A673 (cell line): Measurements from ENCODE around the gene KLHDC1. TPM values are rescaled to one million over a fixed set of nuclear protein-coding genes. Genes with fewer than 3 reads are reported as not detected.
A peak's percentile ranks its signal among the peaks of the same experiment; 100 is the strongest.
"Not testable (repeated sequence)": the region's sequence is repeated elsewhere in the genome, so short reads cannot be mapped to it uniquely, and the experiment has no call there.

Source experiments
- BruUV-seq: library from RNA; stranded (reverse); fragments of 400-500 nt; replicated peaks from 2 replicates; lab custom pipeline; 2021; lab: Mats Ljungman, UMichigan
- CTCF ChIA-PET: fragments of 300-600 bp; sonication (Branson Sonifier 250); formaldehyde crosslinking; loops from one replicate; lab custom pipeline; 2022; ENCODE audit warnings: antibody characterized with exemption; lab: Charles Lee
- POLR2A ChIA-PET: fragments of 300-600 bp; sonication (Branson Sonifier 250); formaldehyde crosslinking; loops from one replicate; lab custom pipeline; 2022; ENCODE audit warnings: antibody characterized with exemption; ENCODE audit not compliant: low non-redundant PET; lab: Charles Lee
- DNase-seq: peaks from one replicate; pipeline ENCODE4 v3.0.0-alpha.2; 2015; ENCODE audit warnings: low spot score
- H3K27ac ChIP-seq: fragments of 200-600 bp; sonication (generic); 2 replicates; pipeline ENCODE4 v1.5.1; 2016; ENCODE audit warnings: mixed run types, low read depth, mild to moderate bottlenecking, mixed read lengths, antibody characterized with exemption, low read length; ENCODE audit not compliant: poor library complexity, severe bottlenecking
- H3K27me3 ChIP-seq: fragments of 200-600 bp; sonication (generic); replicated peaks from 2 replicates; pipeline ENCODE4 v1.6.1; 2017; ENCODE audit warnings: mixed run types, low read depth, mild to moderate bottlenecking, mixed read lengths, antibody characterized with exemption, low read length; ENCODE audit not compliant: insufficient read depth, poor library complexity
- H3K36me3 ChIP-seq: fragments of 200-600 bp; sonication (generic); 2 replicates; pipeline ENCODE4 v1.6.1; 2016; ENCODE audit warnings: mixed run types, mild to moderate bottlenecking, mixed read lengths, antibody characterized with exemption, low read length; ENCODE audit not compliant: insufficient read depth, poor library complexity, severe bottlenecking
- H3K4me1 ChIP-seq: fragments of 200-600 bp; sonication (generic); 2 replicates; pipeline ENCODE4 v1.6.1; 2017; ENCODE audit warnings: mixed run types, mild to moderate bottlenecking, mixed read lengths, antibody characterized with exemption, low read length; ENCODE audit not compliant: insufficient read depth, poor library complexity, severe bottlenecking
- H3K4me3 ChIP-seq: fragments of 200-600 bp; sonication (generic); 2 replicates; pipeline ENCODE4 v1.5.1; 2016; ENCODE audit warnings: low read depth, mixed run types, mild to moderate bottlenecking, mixed read lengths, low read length; ENCODE audit not compliant: poor library complexity, severe bottlenecking
- H3K9me3 ChIP-seq: fragments of 200-600 bp; sonication (generic); 2 replicates; pipeline ENCODE4 v1.6.1; 2016; ENCODE audit warnings: mixed run types, low read depth, mild to moderate bottlenecking, mixed read lengths, antibody characterized with exemption, low read length; ENCODE audit not compliant: poor library complexity, severe bottlenecking
- EZH2 ChIP-seq: fragments of 200-600 bp; sonication (generic); IDR thresholded peaks from 2 replicates; pipeline ENCODE4 v1.6.1; 2017; ENCODE audit warnings: borderline replicate concordance, low read depth, mild to moderate bottlenecking, mixed read lengths, antibody characterized with exemption, low read length; ENCODE audit not compliant: poor library complexity, severe bottlenecking
- intact Hi-C: fragments of 100-400 bp; cut with micrococcal nuclease; formaldehyde crosslinking; loops from one replicate; pipeline ENCODE4 v1.10.0; 2022; ENCODE audit not compliant: unreplicated experiment
- total RNA-seq: library from RNA; stranded (reverse); gene quantifications from 2 replicates; pipeline ENCODE4 v1.2.3, GENCODE V29; 2021
- TF ChIP-seq, protein P1 (sequence below): fragments of 300-800, 200-600 bp; sonication (generic); conservative IDR thresholded peaks from 2 replicates; pipeline ENCODE4 v1.5.1; 2017; ENCODE audit warnings: low read depth, mild to moderate bottlenecking, antibody characterized with exemption, low read length, moderate library complexity, mixed read lengths

The KLHDC1 gene
- total RNA-seq, 1 experiment from 2014 or later = 1.3 TPM

DNA sequence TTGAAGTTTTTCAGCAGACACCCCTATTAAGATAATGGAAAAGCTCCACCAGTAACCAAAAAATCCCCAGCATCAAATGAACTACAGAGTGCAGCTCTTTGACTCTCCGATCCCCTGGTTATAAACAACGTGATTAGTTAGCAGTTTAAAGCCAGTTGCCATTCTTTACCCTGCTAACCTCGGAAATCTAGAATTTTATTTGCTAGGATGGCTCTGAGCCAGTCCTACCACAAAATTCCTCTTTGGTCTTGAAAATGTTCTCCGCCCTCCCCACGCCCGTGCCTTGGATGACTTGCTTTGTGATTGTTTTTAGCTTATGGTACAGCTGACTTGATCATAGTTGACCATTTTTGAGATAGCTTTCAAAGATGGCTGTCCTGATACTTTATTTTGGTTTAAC is 76.3 kb downstream of the KLHDC1 start:
- intact Hi-C loops = loop anchor here (2.0 kb wide), 2 partner anchors 76 to 134 kb away; partner anchors contain the start of genes DNAAF2 and KLHDC1
- Histone ChIP-seq H3K27me3 (no peaks in the 10 kb centered on the region), H3K9me3 (no peaks in the 10 kb centered on the region), H3K4me3 (peak overlapping the region; percentile 99), H3K27ac (peak overlapping the region; percentile 98), H3K4me1 (no peaks in the 10 kb centered on the region), H3K36me3 (peaks cover 4% of the 10 kb centered on the region)
- CTCF ChIA-PET = interaction anchor here (1.2 kb wide), 1 partner anchor 135 kb away, joined by 3 read pairs; no protein-coding TSS in a partner anchor
- no peak for DNase-seq
- TF ChIP-seq, protein P1, sequence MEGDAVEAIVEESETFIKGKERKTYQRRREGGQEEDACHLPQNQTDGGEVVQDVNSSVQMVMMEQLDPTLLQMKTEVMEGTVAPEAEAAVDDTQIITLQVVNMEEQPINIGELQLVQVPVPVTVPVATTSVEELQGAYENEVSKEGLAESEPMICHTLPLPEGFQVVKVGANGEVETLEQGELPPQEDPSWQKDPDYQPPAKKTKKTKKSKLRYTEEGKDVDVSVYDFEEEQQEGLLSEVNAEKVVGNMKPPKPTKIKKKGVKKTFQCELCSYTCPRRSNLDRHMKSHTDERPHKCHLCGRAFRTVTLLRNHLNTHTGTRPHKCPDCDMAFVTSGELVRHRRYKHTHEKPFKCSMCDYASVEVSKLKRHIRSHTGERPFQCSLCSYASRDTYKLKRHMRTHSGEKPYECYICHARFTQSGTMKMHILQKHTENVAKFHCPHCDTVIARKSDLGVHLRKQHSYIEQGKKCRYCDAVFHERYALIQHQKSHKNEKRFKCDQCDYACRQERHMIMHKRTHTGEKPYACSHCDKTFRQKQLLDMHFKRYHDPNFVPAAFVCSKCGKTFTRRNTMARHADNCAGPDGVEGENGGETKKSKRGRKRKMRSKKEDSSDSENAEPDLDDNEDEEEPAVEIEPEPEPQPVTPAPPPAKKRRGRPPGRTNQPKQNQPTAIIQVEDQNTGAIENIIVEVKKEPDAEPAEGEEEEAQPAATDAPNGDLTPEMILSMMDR = no peak
- TF ChIP-seq EZH2 = no peak
- POLR2A ChIA-PET = interaction anchor here (0.6 kb wide), 1 partner anchor 34 kb away, joined by 3 read pairs; no protein-coding TSS in a partner anchor
- TSS peak; percentile 60 for BruUV-seq

DNA sequence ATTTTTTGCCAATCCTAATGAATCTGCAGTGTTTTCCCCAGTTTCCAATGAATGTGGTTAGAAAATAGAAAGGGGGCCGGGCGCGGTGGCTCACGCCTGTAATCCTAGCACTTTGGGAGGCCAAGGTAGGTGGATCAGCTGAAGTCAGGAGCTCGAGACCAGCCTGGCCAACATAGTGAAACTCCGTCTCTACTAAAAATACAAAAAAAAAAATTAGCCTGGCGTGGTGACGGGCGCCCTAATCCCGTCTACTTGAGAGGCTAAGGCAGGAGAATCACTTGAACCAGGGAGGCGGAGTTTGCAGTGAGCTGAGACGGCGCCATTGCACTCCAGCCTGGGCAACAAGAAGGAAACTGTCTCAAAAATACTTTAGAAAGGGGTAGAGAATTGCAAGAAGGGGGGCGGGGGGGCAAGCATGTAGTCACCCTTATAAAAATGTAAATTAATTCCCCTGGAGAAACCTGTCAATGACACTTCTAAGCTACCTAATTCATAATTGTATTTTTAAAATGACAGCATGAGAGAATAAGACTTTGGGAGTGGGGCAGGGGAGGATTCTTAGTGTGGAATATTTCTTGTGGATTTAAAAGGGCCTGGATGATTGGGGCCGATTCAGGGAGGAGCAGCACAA is 76.8 kb downstream of the KLHDC1 start:
- Histone ChIP-seq H3K27ac (peak overlapping the region; percentile 98), H3K9me3 (no peaks in the 10 kb centered on the region), H3K36me3 (peaks cover 10% of the 10 kb centered on the region), H3K4me1 (no peaks in the 10 kb centered on the region), H3K4me3 (peak overlapping the region; percentile 99), H3K27me3 (no peaks in the 10 kb centered on the region)
- intact Hi-C loops = loop anchor here (2.0 kb wide), 2 partner anchors 77 to 135 kb away; partner anchors contain the start of genes DNAAF2 and KLHDC1
- no peak for TF ChIP-seq EZH2
- TF ChIP-seq, protein P1 = no peak
- peak; percentile 24 for DNase-seq
- CTCF ChIA-PET = interaction anchor here (0.6 to 1.2 kb wide), 2 partner anchors 84 to 136 kb away, joined by 3 read pairs; no protein-coding TSS in a partner anchor
- POLR2A ChIA-PET = interaction anchor here (0.6 kb wide), 1 partner anchor 34 kb away, joined by 3 read pairs; no protein-coding TSS in a partner anchor
- BruUV-seq = no TSS peak

DNA sequence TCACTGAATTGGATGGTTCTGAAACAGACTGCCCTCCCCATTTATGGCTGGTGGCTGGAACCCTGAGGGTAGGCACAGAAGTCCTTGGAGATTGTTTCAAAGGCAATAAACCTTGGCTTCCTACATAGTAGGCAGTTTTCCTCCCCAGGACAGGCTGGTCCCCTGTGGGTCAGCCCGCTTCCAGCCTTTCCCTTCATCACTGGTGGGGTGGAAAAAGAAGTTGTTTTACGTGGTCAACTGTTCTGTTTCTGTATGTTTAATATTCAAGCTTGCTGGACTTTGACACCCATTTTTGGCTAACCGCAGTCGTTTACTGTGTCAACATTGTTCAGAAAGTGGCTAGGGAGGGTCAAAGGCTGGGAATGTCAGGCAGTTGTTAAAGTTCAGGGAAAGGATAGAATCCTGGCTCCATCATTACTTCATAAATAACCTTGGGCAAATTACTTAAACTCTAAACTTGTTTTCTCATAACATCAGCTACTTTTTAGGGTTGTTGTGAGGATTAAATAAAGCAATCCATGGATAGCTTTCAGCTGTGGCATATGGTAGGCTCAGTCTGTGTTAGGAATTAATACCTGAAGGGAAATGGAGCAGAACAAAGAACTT is 77.4 kb downstream of the KLHDC1 start:
- Histone ChIP-seq H3K27ac (peak overlapping the region; percentile 98), H3K4me1 (no peaks in the 10 kb centered on the region), H3K9me3 (no peaks in the 10 kb centered on the region), H3K36me3 (peaks cover 16% of the 10 kb centered on the region), H3K27me3 (no peaks in the 10 kb centered on the region), H3K4me3 (peak overlapping the region; percentile 99)
- intact Hi-C loops = no loop called here
- TF ChIP-seq, protein P1 = no peak
- no peak for TF ChIP-seq EZH2
- POLR2A ChIA-PET = no interaction called here
- DNase-seq = no peak
- CTCF ChIA-PET = interaction anchor here (0.6 to 1.2 kb wide), 2 partner anchors 84 to 136 kb away, joined by 3 read pairs; no protein-coding TSS in a partner anchor
- no TSS peak for BruUV-seq

DNA sequence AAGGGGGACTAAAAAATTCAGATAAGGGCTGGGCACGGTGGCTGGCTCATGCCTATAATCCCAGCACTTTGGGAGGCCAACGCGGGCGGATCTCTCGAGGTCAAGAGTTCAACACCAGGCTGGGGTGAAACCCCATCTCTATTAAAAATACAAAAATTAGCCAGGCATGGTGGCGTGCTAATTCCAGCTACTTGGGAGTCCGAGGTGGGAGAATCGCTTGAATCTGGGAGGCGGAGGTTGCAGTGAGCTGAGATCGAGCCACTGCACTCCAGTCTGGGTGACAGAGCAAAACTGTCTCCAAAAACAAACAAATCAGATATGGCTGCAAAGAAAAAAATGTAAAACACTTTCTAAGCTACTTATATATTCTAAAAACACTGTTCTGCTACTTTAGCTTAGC is 78.8 kb downstream of the KLHDC1 start:
- H3K4me1 ChIP-seq, H3K9me3 ChIP-seq, DNase-seq, BruUV-seq, H3K4me3 ChIP-seq, intact Hi-C loops, CTCF ChIA-PET, POLR2A ChIA-PET, H3K27me3 ChIP-seq, H3K27ac ChIP-seq: not testable (repeated sequence)
- H3K36me3 ChIP-seq = peaks cover 25% of the 10 kb centered on the region
